HuH-7 (cell line): Measurements from ENCODE around the gene KAZN.

Experiments
- DNase-seq: peaks from one replicate; pipeline ENCODE4 v3.0.0; 2011; ENCODE audit warnings: low spot score

The KAZN gene

DNA sequence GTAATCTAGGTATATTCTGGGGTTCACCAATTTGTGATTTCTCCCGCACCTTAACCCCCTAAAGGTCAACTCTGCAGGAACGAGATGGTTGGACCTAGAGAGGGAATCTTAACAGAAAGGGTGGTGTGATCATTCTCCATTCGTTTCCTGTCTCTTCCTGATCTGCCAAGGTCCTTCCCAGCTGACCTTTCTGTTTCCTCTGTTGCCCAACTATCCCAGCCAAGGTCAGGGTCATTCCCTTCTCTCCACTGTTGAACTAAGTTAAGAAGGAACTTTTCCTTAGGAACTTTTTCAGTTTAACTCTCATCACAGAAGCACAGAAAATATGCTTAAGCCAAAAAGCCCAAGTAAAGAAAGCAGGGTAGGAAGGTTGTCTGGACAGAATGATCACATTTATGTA lies 49.3 kb downstream of the KAZN start:
- no peak for DNase-seq

GRCh38 chr1:14648391-14648790 lies 49.9 kb downstream of the KAZN start:
- DNase-seq: no peak

DNA sequence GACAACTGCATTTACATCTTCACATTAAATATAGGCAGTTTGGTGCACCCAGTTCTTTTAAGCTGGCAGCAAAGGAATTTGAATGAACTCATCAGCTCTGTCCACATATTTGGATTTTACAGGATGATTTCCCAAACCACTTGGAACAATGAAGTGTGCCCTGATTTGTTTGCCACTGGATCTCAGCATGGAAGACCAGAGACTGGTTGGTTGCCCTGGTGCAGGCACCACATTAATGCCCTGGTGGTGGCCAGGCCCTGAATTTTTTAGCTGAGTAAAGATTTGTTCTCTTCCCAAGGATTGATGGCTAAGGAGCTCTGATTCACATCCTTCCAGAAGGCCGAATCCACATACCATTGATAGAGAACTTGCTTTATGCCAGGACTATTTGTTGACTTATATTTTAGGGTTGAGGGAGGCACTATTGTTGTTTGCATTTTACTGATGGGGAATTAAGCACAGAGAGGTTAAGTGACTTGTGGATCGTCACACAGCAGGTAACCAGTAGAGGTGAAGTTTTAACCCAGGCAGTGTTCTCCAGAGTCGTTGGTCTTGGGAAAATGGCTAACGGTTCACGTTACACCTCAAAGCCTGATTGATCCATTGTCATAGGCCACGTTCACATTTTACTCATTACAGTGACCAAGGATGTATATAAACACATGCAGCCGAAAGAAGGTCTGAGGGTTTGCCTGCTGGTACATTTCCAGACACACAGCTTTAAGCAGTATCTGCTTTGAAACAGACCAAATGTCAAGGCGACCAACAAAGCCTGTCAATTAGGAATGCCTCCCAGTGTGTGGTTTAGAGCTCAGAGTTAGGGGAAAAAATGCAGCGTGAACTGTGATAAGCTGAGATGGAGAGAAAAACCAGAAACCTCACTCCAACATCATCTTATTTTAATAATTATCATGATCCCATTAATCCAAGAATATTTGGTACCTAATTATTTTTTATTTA lies 50.7 kb downstream of the KAZN start:
- DNase-seq: no peak

- DNase-seq: no peak
Observed at GRCh38 chr1:14649976-14650375, 51.5 kb downstream of the KAZN start.

DNA sequence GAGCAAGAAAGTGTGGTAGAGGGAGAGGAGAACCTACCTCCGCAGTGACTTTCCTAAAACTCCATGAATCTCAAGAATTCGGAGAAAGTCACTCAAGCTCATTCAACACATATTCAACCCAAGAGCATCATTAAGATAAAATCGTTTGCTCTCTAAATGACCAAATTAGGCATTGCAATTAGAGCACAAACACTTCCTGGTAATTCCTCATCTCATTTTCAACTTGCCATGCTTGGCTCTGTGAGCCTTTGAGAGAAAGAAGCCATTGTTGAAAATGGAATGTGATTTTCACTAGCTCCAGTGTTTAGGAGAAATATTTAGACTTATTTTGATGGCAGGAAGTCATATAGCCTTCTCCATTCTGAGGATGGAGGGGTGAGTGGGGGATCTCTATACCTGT lies 52.5 kb downstream of the KAZN start:
- DNase-seq: no peak

DNA sequence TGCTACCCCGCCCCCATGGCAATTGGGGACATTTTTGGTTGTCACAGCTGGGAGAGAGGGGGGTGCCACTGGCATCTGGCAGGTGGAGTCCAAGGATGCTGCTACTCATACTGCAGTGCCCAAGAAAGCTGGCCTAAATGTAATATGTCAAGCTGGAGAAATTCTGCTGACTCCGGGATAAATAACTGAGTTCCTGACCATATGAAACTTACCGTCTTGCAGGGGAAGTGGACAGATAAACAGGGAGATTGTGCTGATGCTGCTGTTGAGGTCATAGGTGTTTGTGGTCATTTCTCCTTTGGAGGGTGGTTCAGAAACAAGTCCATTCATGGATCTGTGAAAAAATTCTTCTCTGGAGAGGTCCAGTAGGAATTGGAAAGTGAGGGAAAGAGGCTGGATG lies 54.4 kb downstream of the KAZN start:
- DNase-seq: no peak

- DNase-seq: no peak
Observed at GRCh38 chr1:14653461-14653960, 55.0 kb downstream of the KAZN start.

DNA sequence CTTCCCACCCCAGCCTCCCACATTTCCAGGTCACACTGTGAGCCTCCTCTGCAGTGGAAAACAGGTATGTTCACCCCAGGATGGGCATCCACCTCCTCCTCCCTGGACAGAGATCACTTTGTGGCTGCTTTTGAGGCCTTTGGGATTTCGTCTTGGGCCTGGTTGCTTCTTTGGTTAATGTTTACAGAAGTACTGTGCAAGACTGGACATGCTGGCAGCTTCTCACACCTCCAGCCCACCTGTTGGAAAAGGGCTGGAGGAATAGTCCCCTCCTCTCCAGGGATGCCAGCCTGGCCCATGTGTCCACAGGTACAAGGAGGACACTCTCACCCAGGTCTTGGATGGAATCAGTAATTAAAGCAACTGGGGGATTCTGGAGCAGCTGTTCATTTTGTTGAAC lies 56.1 kb downstream of the KAZN start:
- no peak for DNase-seq

DNA sequence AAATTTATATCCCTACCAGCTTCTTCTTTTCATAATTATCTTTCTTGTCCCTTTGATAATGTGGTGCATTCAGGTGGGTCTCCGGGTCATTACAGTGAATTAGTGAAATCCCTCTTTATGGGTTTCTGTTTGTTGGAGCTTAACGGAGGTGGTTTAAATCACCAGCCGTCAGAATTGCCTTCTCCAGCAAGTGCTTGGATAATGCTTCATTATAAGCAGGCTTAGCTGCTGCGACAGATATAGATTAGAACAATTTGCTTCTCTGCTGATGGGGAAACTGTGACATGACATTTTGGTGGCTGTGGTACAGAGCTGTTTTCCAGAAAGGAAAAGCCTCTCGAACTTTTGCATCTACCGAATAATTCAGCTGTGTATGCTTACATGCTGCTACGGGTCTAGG lies 56.9 kb downstream of the KAZN start:
- DNase-seq: no peak

DNA sequence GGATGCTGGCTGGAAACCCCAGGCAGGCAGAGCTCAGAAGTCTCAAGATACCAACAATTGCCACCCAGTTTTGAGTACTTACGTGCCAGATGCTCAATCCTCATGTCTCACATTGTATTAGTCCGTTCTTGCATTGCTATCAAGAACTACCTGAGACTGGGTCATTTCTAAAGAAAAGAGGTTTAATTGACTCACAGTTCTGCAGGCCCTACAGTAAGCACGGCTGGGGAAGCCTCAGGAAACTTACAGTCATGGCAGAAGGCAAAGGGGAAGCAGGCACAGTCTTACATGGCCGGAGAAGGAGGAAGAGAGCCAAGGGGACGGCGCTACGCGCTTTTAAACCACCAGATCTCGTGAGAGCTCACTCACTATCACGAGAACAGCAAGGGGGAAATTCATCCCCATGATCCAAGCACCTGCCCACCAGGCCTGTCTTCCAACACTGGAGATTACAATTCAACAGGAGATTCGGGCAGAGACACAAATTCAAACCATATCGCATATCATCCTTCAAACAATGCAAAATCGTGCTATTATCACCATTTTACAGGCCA lies 58.0 kb downstream of the KAZN start:
- no peak for DNase-seq

DNA sequence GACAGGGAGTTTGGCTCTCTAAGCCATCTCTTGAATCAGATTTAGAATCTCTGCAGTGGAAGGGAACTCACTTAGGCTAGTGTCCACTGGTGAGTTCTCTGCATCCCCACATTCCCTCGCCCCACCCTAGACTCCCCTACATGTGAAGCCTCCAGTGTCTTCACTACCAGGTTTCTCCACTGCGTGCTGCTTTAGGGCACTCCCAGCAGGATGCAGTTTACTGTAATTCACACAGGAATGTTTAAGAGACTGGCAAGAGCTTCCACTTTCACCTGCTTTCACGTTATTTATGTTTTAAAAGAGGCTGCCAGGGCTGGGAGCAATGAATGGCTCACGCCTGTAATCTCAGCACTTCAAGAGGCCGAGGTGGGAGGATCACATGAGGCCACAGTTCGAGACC lies 60.2 kb downstream of the KAZN start:
- no peak for DNase-seq

- DNase-seq: no peak
Observed at GRCh38 chr1:14659913-14660312, 61.4 kb downstream of the KAZN start.

- DNase-seq: no peak
Observed at GRCh38 chr1:14660801-14661200, 62.3 kb downstream of the KAZN start.

- DNase-seq: no peak
Observed at GRCh38 chr1:14661222-14661621, 62.7 kb downstream of the KAZN start.

DNA sequence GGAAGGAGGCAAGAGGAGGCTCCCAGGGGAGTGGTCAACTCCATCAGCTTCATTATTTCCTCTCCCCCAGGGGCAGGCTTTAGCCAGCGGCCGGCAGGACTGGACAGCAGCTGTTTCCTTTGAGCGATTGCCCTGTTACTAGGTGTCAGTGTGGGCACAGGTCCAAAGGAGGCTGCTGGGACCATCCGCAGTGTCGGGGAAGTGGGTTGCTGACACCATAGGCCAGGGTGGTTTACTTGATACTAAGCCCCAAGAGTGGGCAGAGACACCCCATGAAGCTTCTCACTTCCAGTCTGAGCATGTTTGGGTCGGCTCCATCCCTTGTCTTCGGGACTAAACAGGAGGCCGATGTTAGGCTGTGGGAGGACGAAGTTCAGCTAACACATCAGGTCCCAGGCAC lies 63.6 kb downstream of the KAZN start:
- DNase-seq: no peak

DNA sequence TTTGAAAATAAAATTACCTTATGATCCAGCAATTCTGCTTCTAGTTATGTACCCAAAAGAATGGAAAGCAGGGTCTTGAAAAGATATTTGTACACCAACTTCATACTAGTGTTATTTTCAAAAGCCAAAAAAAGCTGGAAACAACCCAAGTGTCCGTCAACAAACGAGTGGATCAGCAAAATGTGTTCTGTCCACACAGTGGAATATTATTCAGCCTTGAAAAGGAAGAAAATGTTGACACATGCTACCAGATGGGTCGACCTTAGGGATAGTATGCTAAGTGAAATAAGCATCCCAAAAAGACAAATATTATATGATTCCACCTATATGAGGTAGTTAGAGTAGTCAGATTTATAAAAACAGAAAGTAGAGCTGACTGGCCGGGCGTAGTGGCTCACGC lies 65.3 kb downstream of the KAZN start:
- DNase-seq: no peak

DNA sequence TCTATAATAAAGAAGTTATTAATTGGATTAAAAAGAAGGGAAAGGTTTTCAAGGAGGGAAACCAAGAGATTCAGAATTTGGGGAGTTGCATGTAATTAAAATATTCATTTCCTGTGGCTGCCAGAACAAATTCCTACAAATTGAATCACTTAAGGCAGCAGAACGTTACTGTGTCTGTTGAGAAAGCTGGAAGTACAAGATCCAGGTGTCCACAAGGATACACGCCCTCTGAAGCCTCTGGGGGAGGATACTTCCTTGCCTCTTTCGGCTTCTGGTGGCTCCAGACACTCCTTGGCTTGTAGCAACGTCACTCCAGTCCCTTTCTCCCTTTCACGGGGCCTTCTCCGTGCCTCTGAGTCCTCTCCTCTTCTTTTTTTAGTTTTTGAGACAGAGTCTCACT lies 67.9 kb downstream of the KAZN start:
- no peak for DNase-seq

DNA sequence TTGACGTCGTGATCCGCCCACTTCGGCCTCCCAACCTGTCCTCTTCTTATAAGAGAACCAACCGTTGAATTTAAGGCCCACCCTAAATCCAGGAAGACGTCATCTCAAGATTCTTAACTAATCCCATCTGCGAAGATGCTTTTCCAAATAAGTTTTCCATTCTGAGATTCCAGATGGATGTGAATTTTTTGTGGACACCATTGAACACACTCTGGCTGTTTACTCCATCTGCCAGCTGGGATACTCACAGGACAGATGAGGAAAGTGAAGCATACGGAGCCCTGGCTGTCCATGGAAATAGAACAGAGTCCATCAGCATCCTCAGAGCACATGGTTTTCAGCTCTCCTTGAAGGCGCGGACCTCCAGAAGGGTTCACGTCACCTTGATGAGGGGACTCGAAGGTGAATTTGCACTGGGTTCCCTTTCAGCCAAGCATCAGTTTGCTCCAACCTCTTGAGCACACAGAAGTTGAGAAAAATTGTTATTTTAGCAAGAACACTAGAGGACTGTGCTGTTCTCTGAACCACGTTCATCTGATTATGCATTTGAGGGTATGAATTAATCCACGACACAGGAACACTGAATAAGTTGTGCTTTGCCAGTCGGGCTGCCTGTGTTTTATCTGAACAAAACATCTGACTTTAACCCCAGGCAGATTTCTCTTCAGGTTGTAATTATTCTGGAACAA lies 68.6 kb downstream of the KAZN start:
- DNase-seq: no peak

- no peak for DNase-seq
Observed at GRCh38 chr1:14667651-14667984, 69.1 kb downstream of the KAZN start.

GRCh38 chr1:14668538-14668937 lies 70.1 kb downstream of the KAZN start:
- DNase-seq: no peak

DNA sequence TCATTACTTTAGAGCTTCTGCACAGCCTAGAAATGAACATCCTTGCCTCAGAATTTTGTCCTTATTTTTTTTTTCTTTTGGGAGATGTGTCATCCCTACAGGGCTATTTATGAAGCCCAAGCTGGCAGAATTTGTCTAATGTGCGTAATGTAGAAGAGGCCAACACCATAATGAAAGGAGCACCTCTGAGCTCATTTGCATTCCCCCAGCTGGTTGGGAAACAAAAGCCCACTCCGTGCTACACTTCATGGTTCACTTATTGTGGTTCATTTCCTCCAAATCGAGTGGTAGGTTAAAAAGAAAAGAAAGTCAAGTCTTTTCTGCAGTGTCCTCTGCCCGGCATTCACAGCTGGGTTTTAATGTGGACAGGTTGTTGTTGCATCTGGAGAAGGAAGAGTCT lies 73.5 kb downstream of the KAZN start:
- no peak for DNase-seq

- no peak for DNase-seq
Observed at GRCh38 chr1:14674030-14674429, 75.5 kb downstream of the KAZN start.

- DNase-seq: no peak
Observed at GRCh38 chr1:14676400-14676799, 77.9 kb downstream of the KAZN start.
